NB4 (cell line): ENCODE data around the gene CD200R1.

Experiments
- CTCF ChIP-seq: IDR thresholded peaks from one replicate; pipeline ENCODE4 v1.5.1; 2012; ENCODE audit warnings: low read depth, low read length
- MYC ChIP-seq: IDR thresholded peaks from 2 replicates; pipeline ENCODE4 v1.6.1; 2011; ENCODE audit warnings: low read depth, low read length
- POLR2A ChIP-seq: IDR thresholded peaks from 2 replicates; pipeline ENCODE4 v1.6.1; 2011; ENCODE audit warnings: mild to moderate bottlenecking; ENCODE audit not compliant: insufficient read length; ENCODE audit errors: extremely low read depth
- TF ChIP-seq, protein P1 (sequence below): IDR thresholded peaks from 2 replicates; pipeline ENCODE4 v1.6.1; 2011; ENCODE audit warnings: low read depth, low read length

DNA sequence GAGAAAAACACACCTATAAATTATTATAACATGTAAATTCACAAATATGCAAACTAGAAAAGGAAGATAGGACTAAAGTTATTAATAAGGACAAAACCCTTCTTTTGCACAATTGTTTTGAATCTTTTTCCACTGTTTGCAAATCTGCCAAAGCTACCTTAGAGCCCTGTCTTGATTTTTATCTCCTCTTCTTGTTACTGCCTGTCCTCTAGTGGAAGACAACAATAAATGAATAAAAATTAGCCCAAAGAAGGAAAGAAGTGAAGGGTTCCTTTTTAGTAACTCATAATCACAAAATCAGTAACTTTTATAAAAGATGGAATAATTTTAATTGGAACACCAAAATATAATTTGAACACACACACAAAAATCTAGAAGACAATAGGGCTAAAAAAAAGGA is 2.7 kb downstream of the CD200R1 start:
- no peak for TF ChIP-seq CTCF
- TF ChIP-seq POLR2A, result no peak
- TF ChIP-seq MYC, result no peak
- TF ChIP-seq, protein P1, sequence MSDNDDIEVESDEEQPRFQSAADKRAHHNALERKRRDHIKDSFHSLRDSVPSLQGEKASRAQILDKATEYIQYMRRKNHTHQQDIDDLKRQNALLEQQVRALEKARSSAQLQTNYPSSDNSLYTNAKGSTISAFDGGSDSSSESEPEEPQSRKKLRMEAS, result no peak
